Measurements from ENCODE around the gene PROZ.

DNA sequence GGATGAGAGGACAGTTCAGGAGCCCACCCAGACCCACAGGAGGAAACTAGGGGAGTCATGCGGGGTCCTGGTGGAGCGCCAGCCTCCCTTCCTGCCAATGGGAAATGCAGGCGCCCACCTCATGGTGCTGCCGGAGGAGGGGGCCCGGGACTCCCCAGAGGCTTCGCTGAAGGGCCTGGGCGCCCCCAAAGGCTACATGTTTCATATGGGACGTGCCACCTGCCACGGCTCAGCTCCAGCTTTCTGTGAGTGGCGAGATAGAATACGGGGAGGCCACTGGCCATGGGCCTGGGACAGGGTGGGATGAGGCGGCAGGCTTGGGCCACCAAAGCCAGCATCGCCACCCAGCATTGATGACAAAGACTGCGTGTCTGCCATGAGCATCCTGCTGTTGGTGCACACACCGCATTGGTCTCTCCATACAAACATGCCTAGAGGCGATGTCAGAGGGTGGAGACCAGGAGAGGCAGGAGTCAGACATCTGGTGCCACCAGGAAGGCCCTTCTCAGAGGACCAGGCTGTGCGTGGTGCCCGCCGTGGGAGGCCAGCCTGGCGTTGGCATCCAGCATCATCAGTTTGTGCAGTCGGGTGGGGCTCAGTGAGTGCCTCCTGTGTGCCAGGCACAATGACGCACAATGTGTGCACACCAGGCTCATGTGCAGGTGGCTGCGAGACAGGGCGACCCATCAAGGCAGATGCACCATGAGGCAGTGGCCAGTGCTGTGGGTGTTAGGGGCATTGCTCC is 37.1 kb upstream of the PROZ start:
- TF ChIP-seq POLR2A (IDR thresholded peaks at IDR 0.05; ENCODE audit: borderline replicate concordance, extremely low read depth, insufficient read depth, insufficient read length) (no peak), JUND (IDR thresholded peaks at IDR 0.05) (no peak), POLR2AphosphoS5 (IDR thresholded peaks at IDR 0.05; ENCODE audit: low read depth, low read length) (no peak), CEBPB (IDR thresholded peaks at IDR 0.05; ENCODE audit: low read depth) (no peak), EZH2 (IDR thresholded peaks at IDR 0.05) (no peak), YY1 (IDR thresholded peaks at IDR 0.05; ENCODE audit: extremely low read depth, insufficient replicate concordance, low read depth, low read length) (no peak), ZFX (IDR thresholded peaks at IDR 0.05) (no peak), ZNF274 (IDR thresholded peaks at IDR 0.05; ENCODE audit: low read depth, low read length) (no peak), RAD21 (IDR thresholded peaks at IDR 0.05; ENCODE audit: low read depth) (no peak)
- TF ChIP-seq, protein P1, sequence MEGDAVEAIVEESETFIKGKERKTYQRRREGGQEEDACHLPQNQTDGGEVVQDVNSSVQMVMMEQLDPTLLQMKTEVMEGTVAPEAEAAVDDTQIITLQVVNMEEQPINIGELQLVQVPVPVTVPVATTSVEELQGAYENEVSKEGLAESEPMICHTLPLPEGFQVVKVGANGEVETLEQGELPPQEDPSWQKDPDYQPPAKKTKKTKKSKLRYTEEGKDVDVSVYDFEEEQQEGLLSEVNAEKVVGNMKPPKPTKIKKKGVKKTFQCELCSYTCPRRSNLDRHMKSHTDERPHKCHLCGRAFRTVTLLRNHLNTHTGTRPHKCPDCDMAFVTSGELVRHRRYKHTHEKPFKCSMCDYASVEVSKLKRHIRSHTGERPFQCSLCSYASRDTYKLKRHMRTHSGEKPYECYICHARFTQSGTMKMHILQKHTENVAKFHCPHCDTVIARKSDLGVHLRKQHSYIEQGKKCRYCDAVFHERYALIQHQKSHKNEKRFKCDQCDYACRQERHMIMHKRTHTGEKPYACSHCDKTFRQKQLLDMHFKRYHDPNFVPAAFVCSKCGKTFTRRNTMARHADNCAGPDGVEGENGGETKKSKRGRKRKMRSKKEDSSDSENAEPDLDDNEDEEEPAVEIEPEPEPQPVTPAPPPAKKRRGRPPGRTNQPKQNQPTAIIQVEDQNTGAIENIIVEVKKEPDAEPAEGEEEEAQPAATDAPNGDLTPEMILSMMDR (IDR thresholded peaks at IDR 0.05 in 2 of 3, conservative IDR thresholded peaks at IDR 0.05 in 1 of 3; ENCODE audit: borderline replicate concordance in 1 of 3, insufficient read depth in 1 of 3, low read depth in 2 of 3, low read length in 2 of 3), result no peak
- TF ChIP-seq, protein P2, sequence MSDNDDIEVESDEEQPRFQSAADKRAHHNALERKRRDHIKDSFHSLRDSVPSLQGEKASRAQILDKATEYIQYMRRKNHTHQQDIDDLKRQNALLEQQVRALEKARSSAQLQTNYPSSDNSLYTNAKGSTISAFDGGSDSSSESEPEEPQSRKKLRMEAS (IDR thresholded peaks at IDR 0.05), result no peak
- TF ChIP-seq, protein P3, sequence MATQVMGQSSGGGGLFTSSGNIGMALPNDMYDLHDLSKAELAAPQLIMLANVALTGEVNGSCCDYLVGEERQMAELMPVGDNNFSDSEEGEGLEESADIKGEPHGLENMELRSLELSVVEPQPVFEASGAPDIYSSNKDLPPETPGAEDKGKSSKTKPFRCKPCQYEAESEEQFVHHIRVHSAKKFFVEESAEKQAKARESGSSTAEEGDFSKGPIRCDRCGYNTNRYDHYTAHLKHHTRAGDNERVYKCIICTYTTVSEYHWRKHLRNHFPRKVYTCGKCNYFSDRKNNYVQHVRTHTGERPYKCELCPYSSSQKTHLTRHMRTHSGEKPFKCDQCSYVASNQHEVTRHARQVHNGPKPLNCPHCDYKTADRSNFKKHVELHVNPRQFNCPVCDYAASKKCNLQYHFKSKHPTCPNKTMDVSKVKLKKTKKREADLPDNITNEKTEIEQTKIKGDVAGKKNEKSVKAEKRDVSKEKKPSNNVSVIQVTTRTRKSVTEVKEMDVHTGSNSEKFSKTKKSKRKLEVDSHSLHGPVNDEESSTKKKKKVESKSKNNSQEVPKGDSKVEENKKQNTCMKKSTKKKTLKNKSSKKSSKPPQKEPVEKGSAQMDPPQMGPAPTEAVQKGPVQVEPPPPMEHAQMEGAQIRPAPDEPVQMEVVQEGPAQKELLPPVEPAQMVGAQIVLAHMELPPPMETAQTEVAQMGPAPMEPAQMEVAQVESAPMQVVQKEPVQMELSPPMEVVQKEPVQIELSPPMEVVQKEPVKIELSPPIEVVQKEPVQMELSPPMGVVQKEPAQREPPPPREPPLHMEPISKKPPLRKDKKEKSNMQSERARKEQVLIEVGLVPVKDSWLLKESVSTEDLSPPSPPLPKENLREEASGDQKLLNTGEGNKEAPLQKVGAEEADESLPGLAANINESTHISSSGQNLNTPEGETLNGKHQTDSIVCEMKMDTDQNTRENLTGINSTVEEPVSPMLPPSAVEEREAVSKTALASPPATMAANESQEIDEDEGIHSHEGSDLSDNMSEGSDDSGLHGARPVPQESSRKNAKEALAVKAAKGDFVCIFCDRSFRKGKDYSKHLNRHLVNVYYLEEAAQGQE (IDR thresholded peaks at IDR 0.05; ENCODE audit: low read depth), result no peak

Measured in HCT116 (cell line).